ENCODE results near the gene YJEFN3. TPM values are rescaled to one million over a fixed set of nuclear protein-coding genes. Genes with fewer than 3 reads are reported as not detected.

Gene YJEFN3
- total and polyA plus RNA-seq, 8 donors, result 0.43 to 117 (median 3.3) TPM

GRCh38 chr19:19508217-19508616, 20.5 kb upstream of the YJEFN3 start:
- no peaks in the 10 kb centered on the region for H3K4me1 ChIP-seq
- H3K4me3 ChIP-seq, result no peak overlapping the region
- H3K36me3 ChIP-seq, result peaks cover 20 to 53% (median 50%) of the 10 kb centered on the region in 4 donors
- DNase-seq, result no peak
- H3K27me3 ChIP-seq, result no peaks in the 10 kb centered on the region
- intact Hi-C loops (cut with DNase I; ENCODE audit: low total_unique reads), result no loop called here
- no peak for TF ChIP-seq POLR2A (IDR thresholded peaks at IDR 0.05)
- no peak for TF ChIP-seq CTCF (IDR thresholded peaks at IDR 0.05)
- no peak for TF ChIP-seq EP300 (IDR thresholded peaks at IDR 0.05)
- TF ChIP-seq POLR2AphosphoS5 (IDR thresholded peaks at IDR 0.05), result no peak
- WGBS, 5 donors, result 78 to 87% (median 83%) methylated on average over 11 of the region's 11 CpGs
- H3K27ac ChIP-seq, result no peak overlapping the region
- H3K9me3 ChIP-seq, result no peaks in the 10 kb centered on the region

- 34 to 42% (median 37%) methylated on average over 6 of the region's 6 CpGs for WGBS, 5 donors
- intact Hi-C loops (cut with DNase I; ENCODE audit: low total_unique reads), result no loop called here
These were observed 18.3 kb upstream of the YJEFN3 start for GRCh38 chr19:19510432-19510831.

GRCh38 chr19:19513682-19514081, 15.0 kb upstream of the YJEFN3 start:
- intact Hi-C loops (cut with DNase I; ENCODE audit: low total_unique reads), result no loop called here
- Histone ChIP-seq H3K27ac (peak overlapping the region in 1 of 5 donors; percentile 25), H3K9me3 (no peaks in the 10 kb centered on the region), H3K4me3 (peak overlapping the region in 3 of 4 donors; percentile 13 to 16 (median 13)), H3K27me3 (no peaks in the 10 kb centered on the region), H3K36me3 (peaks cover 0 to 6% (median 0%) of the 10 kb centered on the region in 4 donors), H3K4me1 (peaks cover 23 to 42% (median 39%) of the 10 kb centered on the region in 4 donors)
- TF ChIP-seq CTCF (IDR thresholded peaks at IDR 0.05) (no peak), EP300 (IDR thresholded peaks at IDR 0.05) (no peak), POLR2A (IDR thresholded peaks at IDR 0.05) (no peak), POLR2AphosphoS5 (IDR thresholded peaks at IDR 0.05) (no peak)
- 82 to 86% (median 84%) methylated on average over 17 of the region's 17 CpGs for WGBS, 5 donors
- DNase-seq, result no peak

More at GRCh38 chr19:19510432-19510831, 18.3 kb upstream of the YJEFN3 start:
- no peak overlapping the region for H3K4me3 ChIP-seq
- no peak overlapping the region for H3K27ac ChIP-seq
- no peaks in the 10 kb centered on the region for H3K27me3 ChIP-seq
- peaks cover 6 to 30% (median 28%) of the 10 kb centered on the region in 4 donors for H3K36me3 ChIP-seq
- TF ChIP-seq POLR2A (IDR thresholded peaks at IDR 0.05), result no peak
- TF ChIP-seq EP300 (IDR thresholded peaks at IDR 0.05), result no peak
- no peak for TF ChIP-seq POLR2AphosphoS5 (IDR thresholded peaks at IDR 0.05)
- TF ChIP-seq CTCF (IDR thresholded peaks at IDR 0.05), result no peak
- no peaks in the 10 kb centered on the region for H3K9me3 ChIP-seq
- H3K4me1 ChIP-seq, result peaks cover 5 to 16% (median 15%) of the 10 kb centered on the region in 4 donors
- no peak for DNase-seq

GRCh38 chr19:19514215-19514657, 14.5 kb upstream of the YJEFN3 start:
- intact Hi-C loops (cut with DNase I; ENCODE audit: low total_unique reads), result no loop called here
- H3K36me3 ChIP-seq, result peaks cover 0 to 11% (median 3%) of the 10 kb centered on the region in 4 donors
- no peaks in the 10 kb centered on the region for H3K27me3 ChIP-seq
- DNase-seq, result peak in 1 of 2 donors; percentile 93
- peaks cover 23 to 47% (median 42%) of the 10 kb centered on the region in 4 donors for H3K4me1 ChIP-seq
- peak overlapping the region in 1 of 5 donors; percentile 25 for H3K27ac ChIP-seq
- no peaks in the 10 kb centered on the region for H3K9me3 ChIP-seq
- no peak for TF ChIP-seq CTCF (IDR thresholded peaks at IDR 0.05)
- no peak for TF ChIP-seq EP300 (IDR thresholded peaks at IDR 0.05)
- no peak for TF ChIP-seq POLR2A (IDR thresholded peaks at IDR 0.05)
- TF ChIP-seq POLR2AphosphoS5 (IDR thresholded peaks at IDR 0.05), result peak in 1 of 3 donors; percentile 43
- peak overlapping the region in 3 of 4 donors; percentile 13 to 16 (median 13) for H3K4me3 ChIP-seq
- 20 to 44% (median 36%) methylated on average over 35 to 46 of the region's 46 CpGs for WGBS, 5 donors
